Measurements from ENCODE around the gene C16orf95.

Gene C16orf95

GRCh38 chr16:87332150-87332549 lies 15.0 kb upstream of the C16orf95 start:
- no peak for DNase-seq

- no peak for DNase-seq
Observed at GRCh38 chr16:87331241-87331801, 14.1 kb upstream of the C16orf95 start.

DNA sequence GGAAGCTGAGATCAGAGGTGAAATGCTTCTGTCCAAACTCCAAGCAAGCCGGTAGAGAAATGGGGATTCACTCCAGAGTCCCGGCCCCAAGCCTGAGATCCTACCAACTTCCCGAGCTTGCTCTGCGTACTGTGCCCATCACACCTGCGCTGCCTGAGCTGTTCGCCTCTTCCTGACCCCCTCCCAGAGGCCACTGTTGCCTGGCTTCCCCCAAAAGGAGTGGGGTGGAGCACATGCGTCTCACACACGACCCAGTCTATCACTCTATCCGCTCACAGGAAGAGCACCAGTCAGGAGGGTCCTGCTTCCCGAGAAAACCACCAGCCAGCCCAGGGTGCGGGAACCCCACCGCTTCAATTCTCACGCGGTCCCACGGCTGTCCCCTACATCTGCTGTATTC lies 13.5 kb upstream of the C16orf95 start:
- no peak for DNase-seq

DNA sequence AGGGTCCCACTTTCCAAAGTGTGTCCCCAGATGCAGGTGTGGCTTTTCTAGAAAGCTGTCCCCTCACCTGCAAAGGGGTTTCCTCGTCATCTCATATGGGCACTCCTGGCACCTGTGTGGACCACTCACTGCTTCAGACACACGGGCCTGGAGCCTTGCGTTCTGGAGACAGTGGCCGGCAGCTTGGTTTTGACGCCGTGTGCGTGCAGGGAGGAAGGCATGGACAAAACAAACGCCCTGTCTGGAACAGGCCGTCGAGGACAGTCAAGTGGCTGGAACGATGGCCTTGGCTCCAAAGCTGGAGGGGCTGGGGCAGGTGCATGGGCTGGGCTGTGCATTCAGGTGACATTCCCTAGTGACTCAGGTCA lies 13.0 kb upstream of the C16orf95 start:
- DNase-seq: no peak

- DNase-seq: no peak
Observed at GRCh38 chr16:87329436-87330256, 12.5 kb upstream of the C16orf95 start.

DNA sequence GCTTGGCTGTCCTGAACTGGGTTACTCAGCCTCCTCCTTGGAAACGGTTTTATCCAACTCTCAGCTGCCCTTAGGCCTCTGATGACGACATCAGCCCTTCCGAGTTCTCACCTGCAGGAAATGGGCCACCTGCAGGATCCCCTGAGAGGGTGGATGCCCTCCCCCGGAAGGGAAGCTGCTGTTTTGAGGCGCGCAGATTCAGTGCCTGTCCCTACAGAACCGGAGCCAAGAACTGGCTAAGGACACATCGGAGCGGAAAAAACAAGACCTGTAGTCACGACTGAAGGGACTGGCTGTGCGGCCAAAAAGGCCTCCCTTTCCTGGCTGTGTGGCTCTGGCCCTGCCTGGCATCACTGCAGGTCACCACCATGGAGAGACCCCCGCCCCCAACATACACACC lies 11.7 kb upstream of the C16orf95 start:
- DNase-seq: peak in 1 of 14 donors; percentile 84

DNA sequence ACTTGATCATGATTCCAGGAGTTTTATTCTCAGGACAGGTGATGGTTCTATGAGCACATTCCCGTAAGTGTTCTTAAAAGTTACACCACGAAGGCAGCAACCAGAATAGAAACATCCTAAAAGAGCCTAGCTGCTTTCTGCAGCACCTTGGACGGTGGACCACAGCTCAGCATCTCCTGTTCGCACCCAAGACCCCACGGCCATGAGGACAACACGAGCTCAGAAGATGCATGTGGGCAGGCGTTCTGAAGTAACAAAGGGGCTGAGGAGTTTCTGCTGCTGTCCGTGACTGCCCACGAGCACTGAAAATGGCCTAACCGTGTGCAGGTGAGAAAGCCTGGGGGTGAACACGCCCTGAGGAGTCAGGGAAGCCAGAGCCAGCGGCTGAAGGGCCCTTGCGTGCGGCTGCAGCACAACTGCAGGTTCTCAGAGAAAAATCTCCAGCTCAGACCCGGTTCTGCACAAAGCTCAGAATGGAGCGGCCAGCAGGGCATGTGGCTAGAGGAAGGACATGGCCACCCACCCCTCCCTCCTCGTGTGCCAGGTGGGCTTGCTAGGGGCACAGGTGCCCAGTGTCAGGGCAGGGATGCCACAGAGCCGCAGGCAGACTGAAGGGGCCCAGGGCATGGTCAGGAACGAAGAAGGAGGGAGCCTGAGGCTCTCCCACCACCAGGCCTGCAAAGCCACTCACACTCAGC lies 10.8 kb upstream of the C16orf95 start:
- no peak for DNase-seq

- peak in 3 of 14 donors; percentile 9 to 35 (median 16) for DNase-seq
Observed at GRCh38 chr16:87326151-87326571, 9.0 kb upstream of the C16orf95 start.

GRCh38 chr16:87325423-87325858 lies 8.2 kb upstream of the C16orf95 start:
- DNase-seq: no peak

DNA sequence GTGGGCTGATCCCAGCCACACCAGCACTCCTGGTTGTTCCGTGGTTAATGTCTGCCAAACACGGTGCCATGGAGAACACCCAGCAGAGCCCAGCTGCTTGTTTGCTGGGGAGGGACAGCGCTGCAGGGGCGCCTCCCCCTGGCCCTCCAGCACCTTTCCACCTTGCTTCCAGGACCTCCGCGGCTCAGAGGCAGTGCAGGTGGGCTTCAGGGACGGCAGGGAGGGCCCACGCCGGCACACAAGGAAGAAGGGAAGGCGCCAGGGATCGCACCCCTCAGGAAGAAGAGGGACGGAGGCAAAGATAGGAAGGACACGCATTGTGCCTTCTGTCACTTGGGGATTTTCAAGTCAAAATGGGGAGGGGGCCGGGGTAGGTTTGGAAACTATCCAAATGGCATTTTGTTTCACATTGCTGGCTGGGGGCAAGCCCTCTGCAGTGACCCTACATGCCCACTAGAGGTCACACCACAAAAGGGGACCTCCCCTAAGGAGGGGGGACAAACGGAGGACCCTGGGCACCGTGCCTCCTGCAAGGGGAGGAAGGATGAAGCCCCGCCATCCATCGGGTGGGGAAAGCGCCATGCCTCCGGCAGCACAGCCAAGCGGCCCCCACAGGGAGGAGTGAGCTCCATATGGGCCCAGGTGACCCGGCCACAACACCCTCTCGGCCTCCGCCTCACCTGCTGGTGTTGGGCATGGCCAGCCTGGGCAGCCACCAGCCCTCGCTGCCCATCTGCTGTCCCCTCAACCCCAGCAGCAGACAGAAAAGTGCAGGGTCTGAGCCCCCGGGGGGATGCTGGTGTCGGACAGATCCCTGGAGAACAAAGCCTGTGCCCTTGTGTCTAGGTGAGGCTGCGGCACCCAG lies 7.5 kb upstream of the C16orf95 start:
- DNase-seq: peak in 5 of 14 donors; percentile 9 to 77 (median 28)

DNA sequence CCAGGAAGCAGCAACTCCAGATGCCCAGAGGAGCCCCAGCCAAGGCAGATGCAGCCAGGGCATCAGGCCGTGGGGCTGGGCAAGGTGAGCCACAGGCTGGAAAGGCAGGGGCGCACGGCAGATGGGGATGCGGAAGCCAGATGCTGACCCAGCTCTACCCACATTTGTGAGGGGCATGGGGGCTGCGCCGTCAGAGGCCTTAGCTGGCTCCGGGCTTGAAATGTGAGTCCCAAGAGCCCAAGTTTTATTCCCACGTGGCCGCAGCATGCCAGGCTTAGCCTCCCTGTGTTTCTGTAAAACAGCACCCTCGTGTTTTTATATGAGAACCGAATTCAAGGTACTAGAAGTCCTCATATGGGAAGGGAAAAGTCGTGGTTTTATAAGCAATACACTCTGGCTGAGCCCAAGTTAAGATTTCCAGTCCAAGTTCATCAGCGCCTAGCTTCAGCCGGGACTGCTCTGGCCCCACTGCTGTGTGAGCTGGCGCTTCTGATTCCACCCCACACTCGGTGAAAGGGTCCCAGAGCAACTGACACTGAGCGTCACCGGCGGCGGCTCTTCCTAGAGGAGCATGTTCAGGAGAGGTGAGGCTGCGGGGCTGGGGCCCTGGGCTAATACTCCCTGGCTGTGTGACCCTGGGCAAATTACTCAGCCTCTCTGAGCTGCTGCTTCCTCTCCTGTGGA lies 6.7 kb upstream of the C16orf95 start:
- no peak for DNase-seq

DNA sequence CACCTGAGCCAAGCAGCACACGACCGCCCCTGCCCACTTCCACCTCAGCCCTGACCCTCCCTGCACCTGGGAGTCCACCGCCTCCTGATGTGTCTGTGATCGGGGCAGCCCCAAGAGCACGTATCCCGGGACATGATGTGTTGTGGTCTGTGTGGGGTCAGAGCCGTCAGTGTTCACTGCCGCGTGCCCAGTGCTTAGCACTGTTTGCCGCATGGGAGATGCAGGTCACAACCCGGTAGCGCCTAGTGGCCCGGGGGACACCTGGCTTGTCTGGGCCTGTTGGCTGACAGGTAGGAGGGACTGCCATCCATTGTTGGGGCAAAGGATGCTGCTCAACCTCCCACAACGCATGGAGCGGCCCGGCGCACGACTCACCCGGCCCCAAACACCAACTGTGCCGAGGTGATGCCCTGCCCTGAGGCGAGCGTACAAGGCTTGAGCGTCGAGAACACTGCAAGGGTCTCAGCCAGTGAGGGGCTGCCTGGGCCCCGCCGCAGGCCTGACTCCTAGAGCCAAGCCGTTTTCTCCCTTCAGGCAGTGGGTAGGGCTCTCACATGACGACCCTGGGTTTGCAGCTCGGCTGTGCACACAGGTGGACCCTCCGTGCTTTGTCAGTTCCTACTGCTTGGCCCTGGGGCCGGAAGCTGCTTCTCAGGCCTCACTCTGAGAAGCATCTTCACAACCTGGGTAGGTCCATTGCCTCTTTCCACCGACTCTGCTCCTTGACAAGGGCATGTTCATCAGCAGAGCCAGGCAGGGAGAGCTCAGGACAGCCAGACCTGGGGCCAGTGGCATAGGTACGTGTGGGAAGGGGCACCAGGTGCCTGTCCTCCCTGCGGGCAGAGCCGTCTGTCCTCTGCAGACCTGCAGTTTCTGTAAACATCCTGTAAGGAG lies 5.9 kb upstream of the C16orf95 start:
- no peak for DNase-seq

GRCh38 chr16:87322360-87322759 lies 5.2 kb upstream of the C16orf95 start:
- no peak for DNase-seq

DNA sequence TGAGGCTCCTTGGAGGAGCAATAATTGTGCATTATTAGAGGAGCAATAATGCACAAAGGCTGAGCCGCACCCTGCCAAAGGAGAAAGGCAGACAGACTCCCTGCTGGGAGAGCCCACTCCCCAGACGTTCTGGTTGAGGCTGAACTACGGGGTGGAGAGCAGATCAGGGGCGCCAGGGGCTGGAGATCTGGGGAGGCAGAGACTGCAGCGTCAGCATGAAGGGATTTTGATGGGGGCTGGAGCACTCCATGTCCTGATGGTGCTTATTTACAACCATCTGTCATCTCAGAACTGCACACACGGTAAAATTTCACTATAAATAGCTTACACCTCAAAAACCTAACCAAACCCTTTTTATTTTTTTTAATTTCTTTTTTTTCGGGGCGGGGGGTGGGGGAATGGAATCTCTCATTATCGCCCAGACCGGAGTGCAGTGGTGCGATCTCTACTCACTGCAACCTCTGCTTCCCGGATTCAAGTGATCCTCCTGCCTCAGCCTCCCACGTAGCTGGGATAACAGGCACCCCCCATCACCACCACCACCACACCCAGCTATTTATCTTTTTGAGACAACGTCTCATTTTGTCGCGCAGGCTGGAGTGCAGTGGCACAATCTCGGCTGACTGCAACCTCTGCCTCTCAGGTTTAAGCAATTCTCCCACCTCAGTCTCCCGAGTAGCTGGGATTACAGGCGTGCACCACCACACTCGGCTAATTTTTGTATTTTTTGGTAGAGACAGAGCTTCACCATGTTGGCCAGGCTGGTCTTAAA lies 4.3 kb upstream of the C16orf95 start:
- DNase-seq: peak in 1 of 14 donors; percentile 84

- no peak for DNase-seq
Observed at GRCh38 chr16:87320510-87321227, 3.5 kb upstream of the C16orf95 start.

GRCh38 chr16:87319997-87320491 lies 2.9 kb upstream of the C16orf95 start:
- no peak for DNase-seq

DNA sequence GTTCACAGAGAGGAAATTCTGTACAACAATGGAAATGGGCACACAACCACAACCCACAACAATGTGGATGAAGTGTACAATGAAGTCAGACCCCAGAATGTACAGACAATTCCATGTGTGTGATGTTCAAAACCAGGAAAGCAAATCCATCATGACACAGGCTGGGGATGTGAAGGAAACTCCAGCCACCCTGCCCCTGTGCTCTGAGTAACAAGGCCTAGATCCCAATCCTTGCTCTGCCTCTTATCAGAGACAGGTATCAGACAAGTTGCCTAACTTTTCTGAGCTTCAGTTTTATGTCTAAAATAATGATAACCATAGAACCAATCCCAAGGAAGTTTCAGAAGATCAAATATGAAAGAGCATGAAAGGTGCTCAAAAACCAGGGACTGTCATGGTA lies 1.8 kb upstream of the C16orf95 start:
- no peak for DNase-seq

GRCh38 chr16:87317750-87318644 lies 805 bp upstream of the C16orf95 start:
- DNase-seq: no peak

Measured in C1 segment of cervical spinal cord (tissue), 14 donors.